GM12865 (cell line): ENCODE data around the gene RANBP9.

Experiments used
- DNase-seq: peaks from one replicate; pipeline ENCODE4 v3.0.0; 2010; ENCODE audit warnings: low read depth
- H3K4me3 ChIP-seq: 2 replicates; pipeline ENCODE4 v1.5.1; 2011; ENCODE audit warnings: mild to moderate bottlenecking, low read depth, low read length, control low read depth
- CTCF ChIP-seq: IDR thresholded peaks from 2 replicates; pipeline ENCODE4 v1.5.1; 2011; ENCODE audit warnings: low read length, control low read depth, low read depth, inconsistent platforms; ENCODE audit not compliant: insufficient read depth; ENCODE audit errors: missing control alignments

Gene RANBP9

GRCh38 chr6:13724182-13724581, 12.5 kb upstream of the RANBP9 start:
- no peak for TF ChIP-seq CTCF
- no peak for DNase-seq
- no peak overlapping the region for H3K4me3 ChIP-seq

DNA sequence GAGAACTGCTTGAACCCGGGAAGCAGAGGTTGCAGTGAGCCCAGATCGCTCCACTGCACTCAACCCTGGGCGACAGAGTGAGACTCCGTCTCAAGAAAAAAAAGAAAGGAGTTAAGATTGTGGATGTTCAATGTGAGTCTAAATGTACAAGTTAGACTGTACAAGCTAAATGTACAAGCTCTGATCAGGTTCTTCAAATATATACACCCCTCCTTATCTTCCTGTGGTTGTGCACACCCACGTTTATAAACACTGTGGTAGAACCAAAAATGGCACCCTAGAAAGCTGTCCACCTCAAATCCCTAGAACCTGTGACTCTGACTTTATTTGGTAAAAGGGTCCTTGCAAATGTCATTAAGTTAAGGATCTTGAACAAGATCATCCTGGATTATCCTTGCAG, 11.2 kb upstream of the RANBP9 start:
- no peak overlapping the region for H3K4me3 ChIP-seq
- TF ChIP-seq CTCF: no peak
- no peak for DNase-seq

DNA sequence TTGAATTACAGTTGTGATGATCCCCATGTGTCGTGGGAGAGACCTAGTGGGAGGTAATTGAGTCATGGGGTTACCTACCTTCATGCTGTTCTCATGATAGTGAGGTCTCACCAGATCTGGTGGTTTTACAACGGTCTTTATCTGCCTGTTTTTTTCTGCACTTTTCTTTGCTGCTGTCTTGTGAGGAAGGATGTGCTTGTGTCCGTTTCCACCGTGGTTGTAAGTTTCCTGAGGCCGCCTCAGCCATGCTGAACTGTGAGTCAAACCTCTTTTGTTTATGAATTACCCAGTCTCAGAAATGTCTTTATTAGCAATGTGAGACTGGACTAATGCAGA, 6.5 kb upstream of the RANBP9 start:
- no peak for TF ChIP-seq CTCF
- no peak overlapping the region for H3K4me3 ChIP-seq
- no peak for DNase-seq

GRCh38 chr6:13716955-13717295, 5.3 kb upstream of the RANBP9 start:
- no peak overlapping the region for H3K4me3 ChIP-seq
- no peak for TF ChIP-seq CTCF
- no peak for DNase-seq

DNA sequence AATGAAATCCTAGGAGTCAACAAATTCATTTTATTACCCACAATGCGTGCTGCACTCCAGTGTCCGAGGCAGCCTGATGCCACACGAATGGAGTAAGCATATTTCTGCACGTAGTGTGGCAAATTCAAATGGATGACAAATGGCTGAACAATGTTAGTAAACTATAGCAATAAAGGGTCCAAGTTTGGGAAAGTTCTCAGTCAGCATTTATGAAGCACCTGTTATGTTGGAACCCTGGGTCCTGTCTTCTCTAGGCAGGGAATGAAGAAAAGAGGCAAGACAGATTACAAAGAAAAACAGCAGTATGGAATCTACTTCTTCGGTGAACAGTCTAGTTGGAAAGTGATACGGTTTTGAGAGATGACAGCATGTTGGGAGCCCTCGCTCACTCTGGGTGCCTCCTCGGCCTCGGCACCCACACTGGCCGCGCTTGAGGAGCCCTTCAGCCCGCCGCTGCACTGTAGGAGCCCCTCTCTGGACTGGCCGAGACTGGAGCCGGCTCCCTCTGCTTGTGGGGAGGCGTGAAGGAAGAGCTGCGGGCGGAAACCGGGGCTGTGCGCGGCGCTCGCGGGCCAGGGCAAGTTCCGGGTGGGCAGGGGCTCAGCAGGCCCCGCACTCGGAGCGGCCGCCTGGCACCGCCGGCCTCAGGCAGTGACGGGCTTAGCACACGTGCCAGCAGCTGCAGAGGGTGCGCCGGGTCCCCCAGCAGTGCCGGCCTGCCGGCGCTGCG, 4.8 kb upstream of the RANBP9 start:
- no peak overlapping the region for H3K4me3 ChIP-seq
- no peak for DNase-seq
- no peak for TF ChIP-seq CTCF

DNA sequence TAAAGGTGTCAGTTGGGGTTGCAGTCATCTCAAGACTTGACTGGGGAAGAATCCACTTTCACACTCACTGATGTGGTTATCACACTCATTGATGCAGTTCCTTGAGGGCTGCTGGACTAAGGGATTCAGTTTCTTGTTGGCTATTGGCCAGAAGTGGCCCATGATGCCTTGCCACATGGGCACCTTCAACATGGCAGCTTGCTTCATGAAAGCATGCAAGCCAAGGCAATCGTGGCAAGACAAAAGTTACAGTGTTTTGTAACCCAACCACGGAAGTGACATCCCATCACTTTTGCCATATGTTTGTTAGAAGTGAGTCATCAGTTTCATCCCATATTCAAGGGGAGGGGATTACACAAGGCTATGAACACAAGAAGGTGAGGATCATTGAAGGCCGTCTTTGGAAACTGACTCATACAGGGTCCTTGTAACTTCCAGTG, 3.8 kb upstream of the RANBP9 start:
- no peak for TF ChIP-seq CTCF
- DNase-seq: peak; percentile 81
- H3K4me3 ChIP-seq: no peak overlapping the region

- TF ChIP-seq CTCF: no peak
- peak; percentile 44 for DNase-seq
- peak overlapping the region; percentile 86 for H3K4me3 ChIP-seq
Observed at GRCh38 chr6:13712599-13712898, 914 bp upstream of the RANBP9 start.
